Jurkat, Clone E6-1 (cell line): ENCODE results near the gene EBP. TPM values are rescaled to one million over a fixed set of nuclear protein-coding genes. Genes with fewer than 3 reads are reported as not detected.

Source experiments
- DNase-seq: peaks from one replicate; pipeline ENCODE4 v3.0.0-alpha.2; 2011; ENCODE audit warnings: low read depth, low spot score
- H3K4me3 ChIP-seq: 2 replicates; pipeline ENCODE4 v1.5.1; 2011; ENCODE audit warnings: mild to moderate bottlenecking, low read length, control low read depth, moderate library complexity
- polyA plus RNA-seq: library from polyadenylated mRNA; unstranded; fragments of >200 nt; gene quantifications from one replicate; pipeline ENCODE4 v1.2.1, GENCODE V29; 2012; ENCODE audit warnings: missing spikeins; ENCODE audit not compliant: insufficient read length, insufficient read depth

Gene EBP
- polyA plus RNA-seq, result 200 TPM

DNA sequence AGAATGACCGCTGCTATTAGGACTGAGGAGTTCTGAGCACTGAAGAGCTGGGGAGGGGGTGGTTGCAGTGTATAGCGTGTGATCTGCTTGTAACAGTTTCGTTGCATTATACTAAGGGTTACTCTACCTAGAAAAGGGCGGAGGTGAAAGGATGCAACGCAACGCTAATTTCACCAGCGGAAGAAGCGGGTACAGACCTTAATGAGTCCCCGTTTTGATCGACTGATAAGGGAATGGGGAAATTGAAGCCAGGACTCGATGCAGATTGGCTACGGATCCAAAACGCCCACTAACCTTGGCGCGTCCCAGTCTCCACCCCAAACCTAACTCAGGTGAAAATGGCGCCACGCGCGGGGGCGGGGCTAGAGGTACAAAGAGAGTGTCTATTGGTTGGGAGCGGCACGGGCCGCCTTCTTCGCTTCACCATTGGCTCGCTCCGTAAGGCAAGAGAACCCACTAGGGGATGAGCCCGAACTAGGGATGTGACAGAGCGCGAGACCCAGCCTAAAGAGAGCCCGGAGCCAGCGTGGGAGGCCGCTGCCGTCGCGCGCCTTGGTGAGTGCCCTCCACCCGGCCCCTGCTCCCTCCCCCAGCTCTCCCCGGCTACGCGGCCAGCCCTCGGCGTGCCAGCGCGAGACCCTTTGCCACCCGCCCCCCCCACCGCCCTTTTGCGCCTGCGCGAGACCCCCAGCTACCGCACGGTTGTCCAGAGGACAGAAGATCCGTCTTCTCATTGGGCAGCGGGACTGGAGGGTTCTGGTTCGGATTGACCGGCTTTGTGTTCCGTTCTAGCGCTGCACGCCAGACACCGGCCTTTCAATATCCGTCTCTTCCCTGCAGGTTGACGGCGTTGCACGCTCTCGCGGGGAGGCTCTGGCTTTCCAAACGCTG is at the start of gene EBP:
EBP (plus strand) TSS at position 456 of the 891 bp plus-strand sequence. CDS start 1,964 bp downstream, outside the sequence.
- H3K4me3 ChIP-seq, result peak within 1 kb of the TSS; percentile 88
- peak; percentile 94 for DNase-seq

DNA sequence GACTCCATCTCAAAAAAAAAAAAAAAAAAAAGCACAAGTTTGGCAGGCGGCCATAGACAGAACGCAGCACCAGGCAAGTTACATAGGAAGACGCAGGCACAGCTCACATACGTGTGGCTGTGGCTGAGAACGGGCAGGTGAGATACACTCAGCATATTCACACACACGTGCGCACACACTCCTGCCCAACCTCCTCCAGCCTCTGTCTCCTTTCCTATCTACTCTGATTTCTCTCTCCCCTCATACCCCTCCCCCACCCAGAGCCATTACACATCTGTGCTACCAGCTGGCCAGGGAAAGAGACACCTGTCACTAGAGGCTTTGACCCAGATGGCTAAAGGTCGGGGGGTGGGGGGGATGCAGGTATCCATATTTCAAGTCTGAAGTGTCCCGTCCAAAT is 49.4 kb upstream of the EBP start:
- DNase-seq, result no peak
- H3K4me3 ChIP-seq, result no peak overlapping the region

DNA sequence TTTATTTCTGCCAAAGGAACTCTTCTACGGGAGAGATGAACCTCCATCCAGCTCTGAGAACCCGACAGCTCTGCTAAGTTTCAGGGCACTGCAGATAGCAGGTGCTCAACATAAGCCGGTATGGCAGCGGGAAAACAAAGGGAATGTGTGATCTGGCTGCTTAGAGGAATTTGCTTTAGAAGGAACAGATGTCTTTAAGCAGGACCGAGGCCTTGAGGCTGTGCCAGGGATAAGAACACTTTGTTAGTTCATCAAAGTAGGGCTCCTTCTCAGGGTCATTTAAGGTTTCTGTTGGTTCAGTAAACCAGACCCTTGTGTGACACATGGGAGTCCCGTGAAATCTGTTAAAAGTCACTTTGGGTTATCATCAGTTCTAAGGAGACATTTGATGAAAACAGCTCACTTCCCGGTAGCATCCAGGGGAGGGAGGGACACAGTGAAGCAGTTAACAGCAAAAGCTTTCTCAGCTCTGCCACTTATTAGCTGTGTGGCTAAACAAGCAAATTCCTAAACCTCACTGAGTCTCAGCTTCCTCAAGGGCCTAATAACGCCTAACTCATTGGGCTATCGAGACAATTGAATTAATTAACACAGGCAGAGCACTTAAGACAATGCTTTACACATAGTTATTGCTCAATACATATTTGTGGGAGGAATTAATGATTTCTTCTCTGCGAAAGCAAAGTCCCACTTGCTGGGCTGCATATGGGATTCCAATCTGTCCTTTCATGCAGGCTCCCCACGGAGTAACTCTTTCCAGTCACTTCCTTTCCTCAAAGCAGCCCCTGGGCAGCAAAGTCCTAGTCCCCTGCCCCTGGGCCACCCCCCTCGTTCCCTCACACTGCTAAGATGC is 48.5 kb upstream of the EBP start:
- DNase-seq, result no peak

DNA sequence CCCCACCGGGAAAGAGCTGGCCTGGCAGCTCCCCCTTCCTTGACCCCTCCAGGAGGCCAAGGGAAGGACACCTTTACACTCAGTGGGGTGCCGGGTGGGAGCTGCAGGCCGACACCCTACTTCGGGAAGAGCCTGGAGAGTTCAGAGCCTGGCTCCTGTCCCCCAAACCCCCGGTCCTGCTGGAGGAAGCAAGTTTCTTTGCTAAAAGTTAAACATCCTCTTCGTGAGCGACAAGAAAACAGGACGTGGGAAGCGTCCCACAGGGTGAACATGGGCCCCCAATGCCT is 48.0 kb upstream of the EBP start:
- DNase-seq, result no peak
- no peak overlapping the region for H3K4me3 ChIP-seq

More for the DNA sequence above, 48.5 kb upstream of the EBP start:
- H3K4me3 ChIP-seq, result no peak overlapping the region

DNA sequence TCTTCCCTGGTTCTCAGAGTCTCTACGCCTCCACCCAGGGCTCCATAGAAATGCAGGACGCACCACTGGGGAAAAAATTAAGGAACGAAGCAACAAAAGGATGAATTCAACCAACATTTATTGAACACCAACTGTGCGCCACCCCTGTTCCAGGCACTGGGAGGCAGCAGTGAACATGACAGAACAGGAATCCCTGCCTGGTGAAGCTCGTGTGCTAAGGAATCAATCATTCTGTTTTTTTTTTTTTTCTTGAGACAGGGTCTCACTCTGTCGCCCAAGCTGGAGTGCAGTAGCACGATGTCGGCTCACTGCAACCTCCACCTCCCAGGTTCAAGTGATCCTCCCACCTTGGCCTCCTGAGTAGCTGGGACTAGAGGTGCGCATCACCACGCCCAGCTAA is 47.5 kb upstream of the EBP start:
- no peak overlapping the region for H3K4me3 ChIP-seq
- DNase-seq, result no peak

DNA sequence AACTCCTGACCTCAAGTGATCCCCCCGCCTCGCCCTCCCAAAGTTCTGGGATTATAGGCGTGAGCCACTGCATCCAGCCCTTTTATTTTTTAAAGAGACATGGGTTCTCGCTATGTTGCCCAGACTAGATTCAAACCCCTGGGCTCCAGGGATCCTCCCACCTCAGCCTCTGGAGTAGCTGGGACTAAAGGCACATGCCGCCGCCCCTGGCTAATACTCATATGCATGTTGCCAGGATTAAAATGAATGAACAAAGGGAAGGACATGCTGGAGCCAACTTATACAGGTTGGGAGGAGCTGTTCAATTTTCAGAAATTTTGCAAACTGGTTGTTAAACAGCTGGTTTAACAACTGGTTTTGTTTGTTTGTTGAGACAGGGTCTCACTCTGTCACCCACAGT is 47.0 kb upstream of the EBP start:
- H3K4me3 ChIP-seq, result peak overlapping the region; percentile 78
- DNase-seq, result no peak

DNA sequence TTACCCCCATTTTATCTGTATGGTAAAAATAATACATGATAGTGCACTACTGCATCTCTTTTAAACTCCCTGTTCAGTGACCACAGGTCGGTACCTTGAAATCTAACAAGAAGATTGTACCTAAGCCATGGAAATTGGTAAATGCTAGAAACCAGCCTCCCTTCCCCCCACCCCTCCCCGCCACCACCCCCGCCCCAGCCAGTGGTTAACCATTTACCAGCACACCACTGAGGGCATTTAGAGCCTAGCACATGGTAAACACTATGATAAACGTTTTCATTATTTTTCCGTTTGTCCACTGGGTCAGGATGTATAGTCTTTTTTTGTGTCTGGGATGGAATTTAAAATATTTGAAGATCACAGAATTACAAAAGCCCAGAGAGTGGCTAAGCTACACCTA is 46.3 kb upstream of the EBP start:
- DNase-seq, result no peak
- H3K4me3 ChIP-seq, result peak overlapping the region; percentile 78

DNA sequence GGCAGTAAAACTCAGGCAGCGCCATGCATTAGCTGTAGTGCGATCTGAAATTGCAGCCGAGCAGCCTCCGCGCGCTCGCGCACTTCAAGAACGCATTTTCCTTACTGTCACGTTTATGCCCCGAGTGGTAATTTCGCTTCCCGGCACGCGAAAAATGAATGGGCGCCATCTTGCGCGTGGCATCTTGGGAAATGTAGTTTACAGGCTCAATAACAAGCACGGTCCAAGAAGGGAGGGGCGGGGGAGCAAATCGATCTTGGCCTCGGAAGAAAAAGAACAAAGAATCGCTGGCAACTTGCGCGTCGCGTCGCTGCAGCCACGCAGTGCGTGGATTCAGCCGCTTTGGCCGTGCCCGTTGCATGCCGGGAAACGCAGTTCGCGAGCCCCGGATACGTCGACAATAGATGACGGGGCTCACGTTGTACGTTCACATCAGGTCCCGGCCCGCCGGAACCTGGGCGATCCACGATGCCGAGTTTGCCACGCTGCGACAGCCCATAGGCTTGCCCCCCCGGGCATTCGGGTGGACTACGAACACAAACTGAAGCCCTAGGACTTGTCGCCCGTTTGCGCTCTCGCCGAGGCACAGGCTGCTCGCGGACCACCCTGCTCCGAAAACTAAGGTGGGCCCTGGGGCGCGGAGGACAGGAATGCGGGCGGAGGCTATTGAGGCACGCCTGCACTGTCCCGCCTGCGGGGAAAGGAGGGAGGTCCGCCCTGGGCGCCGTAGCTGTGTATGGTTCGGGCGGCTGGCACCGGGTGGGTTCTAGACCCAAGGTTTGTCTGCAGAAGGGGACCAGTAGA is 45.6 kb upstream of the EBP start, which contains the start of gene FTSJ1:
FTSJ1 (plus strand) TSS at position 426 of the 804 bp plus-strand sequence. CDS start 1,849 bp downstream, outside the sequence.
- peak; percentile 91 for DNase-seq
- H3K4me3 ChIP-seq, result peak within 1 kb of the TSS; percentile 78

DNA sequence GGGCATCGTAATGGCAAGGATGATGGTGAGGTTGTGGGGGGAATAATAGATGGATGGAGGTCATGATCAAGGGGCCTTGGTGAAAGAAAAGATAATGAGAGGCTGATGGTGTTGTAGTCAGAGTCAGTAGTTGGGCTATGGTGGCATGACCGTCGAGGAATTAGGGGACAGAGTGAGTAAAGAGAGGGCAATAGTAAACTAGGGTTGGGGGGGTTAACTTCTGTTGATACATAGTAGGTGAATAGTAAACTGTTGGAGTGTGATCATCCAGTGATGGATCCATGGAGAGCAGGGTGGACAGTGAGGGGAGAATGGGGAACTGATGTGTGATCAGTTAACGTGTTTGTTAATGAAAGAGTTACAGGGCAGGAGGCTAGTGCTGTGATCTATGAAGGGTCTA is 44.7 kb upstream of the EBP start:
- DNase-seq, result no peak
- H3K4me3 ChIP-seq, result peak overlapping the region; percentile 78

DNA sequence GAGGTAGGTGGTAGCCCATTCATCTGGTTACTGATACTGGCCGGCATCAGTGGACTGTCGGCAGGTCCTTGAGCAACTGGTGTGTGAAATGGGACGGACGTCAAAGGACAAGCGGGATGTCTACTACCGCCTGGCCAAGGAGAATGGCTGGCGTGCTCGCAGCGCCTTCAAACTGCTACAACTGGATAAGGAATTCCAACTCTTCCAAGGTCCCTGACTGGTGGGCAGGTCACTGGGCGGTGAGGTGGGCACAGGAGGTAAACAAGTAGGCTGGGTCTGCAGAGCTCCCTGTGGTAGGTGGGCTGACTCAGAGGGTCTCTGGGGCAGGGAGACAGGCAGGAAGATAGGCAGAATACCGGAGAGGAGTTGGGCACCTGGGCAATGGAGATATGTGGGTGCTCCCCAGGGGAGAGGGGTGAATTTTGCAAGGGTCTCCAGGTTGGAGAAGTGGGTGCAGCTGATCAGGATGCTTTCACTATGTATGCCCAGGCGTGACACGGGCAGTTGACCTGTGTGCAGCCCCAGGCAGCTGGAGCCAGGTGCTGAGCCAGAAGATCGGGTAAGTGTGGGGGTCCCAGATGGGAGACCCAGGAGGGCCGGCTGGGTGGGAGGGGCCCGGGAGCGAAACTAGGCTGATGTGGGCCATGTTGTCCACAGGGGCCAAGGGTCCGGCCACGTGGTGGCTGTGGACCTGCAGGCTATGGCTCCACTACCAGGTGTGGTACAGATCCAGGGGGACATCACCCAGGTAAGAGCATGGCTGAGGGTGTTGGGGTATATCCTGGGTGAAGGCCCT is 43.5 kb upstream of the EBP start:
- no peak for DNase-seq
- no peak overlapping the region for H3K4me3 ChIP-seq

DNA sequence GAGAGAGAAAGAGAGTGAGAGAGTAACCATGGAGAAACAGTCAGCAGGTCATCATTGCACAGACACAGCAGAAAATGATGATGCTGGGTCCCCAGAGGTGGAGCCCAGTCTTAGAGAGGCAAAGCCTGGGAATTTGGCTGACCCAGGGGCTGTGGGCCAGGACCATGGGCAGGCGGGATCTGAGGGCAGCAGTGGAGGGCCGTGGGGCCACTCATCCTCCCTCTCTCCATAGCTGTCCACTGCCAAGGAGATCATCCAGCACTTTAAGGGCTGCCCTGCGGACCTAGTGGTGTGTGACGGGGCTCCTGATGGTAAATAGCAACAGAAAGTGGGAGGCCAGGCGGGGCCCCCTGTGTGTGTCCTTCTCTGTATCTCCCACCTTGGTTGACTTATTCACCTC is 42.8 kb upstream of the EBP start:
- no peak overlapping the region for H3K4me3 ChIP-seq
- DNase-seq, result no peak

DNA sequence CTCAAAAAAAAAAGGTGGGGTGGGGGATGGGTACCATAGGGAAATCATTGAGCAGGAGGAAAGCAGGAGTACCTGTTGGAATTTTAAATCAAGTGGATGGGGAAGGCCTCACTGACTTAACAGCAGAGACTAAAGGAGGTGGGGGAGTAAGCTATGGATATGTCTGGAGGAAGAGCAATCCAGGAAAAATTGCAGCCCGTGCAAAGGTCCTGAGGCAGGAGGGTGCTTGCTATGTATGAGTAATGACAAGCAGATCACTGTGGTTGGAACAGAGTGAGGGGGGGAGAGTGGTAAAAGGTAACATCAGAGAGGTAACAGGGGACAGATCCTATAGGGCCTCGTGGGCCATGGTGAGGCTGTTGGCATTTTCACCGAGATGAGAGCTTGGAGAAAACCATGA is 41.5 kb upstream of the EBP start:
- H3K4me3 ChIP-seq, result no peak overlapping the region
- DNase-seq, result no peak

DNA sequence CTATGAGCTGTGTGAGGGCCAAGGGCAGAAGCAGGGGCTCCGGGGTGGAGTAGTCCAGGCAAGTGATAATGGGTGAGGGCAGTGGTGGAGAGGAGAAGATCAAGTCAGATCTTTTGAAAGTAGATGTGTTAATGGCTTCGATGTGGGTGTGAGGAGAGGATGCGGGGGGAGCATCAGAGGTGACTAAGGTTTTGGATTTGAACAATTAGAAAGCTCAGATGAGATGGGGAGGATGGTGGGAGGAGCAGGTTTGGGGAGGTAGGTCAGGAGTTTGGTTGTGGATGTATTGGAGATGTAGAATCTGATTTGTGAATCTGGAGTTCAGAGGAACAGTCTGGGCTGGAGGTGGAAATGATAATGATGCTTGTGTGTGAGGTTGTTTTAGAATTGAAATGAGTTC is 41.0 kb upstream of the EBP start:
- DNase-seq, result no peak
- no peak overlapping the region for H3K4me3 ChIP-seq

DNA sequence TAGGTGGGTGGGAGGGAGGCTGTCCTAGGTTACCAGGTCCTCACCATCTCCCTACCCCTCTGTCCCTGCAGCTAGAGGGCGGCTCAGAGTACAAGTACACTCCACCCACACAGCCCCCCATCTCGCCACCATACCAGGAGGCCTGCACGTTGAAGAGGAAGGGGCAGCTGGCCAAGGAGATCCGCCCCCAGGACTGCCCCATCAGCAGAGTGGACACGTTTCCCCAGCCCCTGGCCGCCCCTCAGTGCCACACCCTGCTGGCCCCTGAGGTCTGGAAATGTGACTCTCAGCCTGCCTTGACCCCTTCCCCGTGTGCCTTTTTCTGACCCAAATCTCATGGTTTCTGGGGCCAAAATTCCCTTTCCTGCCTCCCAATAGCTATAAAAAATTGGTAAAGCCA is 39.1 kb upstream of the EBP start:
- no peak for DNase-seq
- H3K4me3 ChIP-seq, result no peak overlapping the region

DNA sequence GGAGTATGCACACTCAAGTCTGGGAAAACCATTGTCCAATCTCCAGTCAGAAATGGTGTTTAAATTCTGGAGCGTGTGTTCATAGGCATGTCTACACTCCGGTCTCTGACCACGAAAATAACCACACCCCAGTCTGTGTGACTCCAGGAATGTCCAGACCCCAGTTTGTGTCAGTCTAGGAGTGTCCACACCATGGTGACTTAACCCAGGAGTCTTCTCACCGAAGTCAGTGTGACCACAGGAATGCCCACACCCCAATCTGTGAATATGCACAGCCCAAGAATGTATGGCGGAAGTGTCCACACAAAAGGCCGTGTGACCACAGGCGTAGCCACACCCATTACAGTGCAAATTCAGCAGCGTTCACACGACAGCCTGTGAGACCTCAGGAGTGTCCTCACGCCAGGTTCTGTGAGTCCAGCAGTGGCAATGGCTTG is 34.2 kb upstream of the EBP start:
- H3K4me3 ChIP-seq, result no peak overlapping the region
- DNase-seq, result no peak

DNA sequence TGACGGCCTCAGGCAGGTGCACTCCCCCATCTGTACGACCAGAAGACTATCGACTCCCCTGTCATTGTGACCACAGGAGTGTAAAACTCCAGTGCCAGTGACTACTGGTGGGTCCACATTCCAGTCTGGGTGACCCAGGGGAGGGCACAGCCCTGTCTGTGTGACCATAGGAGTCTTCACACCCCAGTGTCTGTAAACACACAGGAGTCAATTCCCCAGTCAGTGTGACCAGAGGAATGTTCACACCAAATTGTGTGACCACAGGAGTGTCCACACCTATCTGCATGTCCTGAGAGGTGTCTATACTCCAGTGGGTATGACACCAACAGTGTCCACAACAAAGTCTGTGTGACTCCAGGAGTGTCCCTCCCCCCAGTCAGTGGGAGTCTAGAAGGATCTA is 33.6 kb upstream of the EBP start:
- DNase-seq, result no peak
- H3K4me3 ChIP-seq, result no peak overlapping the region

DNA sequence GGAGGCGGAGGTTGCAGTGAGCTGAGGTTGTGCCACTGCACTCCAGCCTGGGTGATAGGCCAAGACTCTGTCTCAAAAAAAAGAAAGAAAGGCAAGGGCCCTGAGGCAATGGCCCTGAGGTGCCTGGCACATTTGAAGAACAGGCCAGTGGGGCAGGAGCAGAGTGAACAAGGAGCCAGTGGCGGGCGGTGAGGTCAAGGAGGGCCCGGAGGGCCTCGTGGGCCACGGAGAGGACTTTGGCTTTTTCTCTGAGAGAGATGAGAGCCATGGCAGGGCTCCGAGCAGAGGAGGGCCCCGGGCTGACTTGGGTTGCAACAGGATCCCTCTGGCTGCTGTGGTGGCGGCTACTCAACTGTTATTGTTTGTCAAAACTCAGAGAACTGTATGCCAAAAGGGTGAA is 32.3 kb upstream of the EBP start:
- no peak for DNase-seq
- H3K4me3 ChIP-seq, result no peak overlapping the region

DNA sequence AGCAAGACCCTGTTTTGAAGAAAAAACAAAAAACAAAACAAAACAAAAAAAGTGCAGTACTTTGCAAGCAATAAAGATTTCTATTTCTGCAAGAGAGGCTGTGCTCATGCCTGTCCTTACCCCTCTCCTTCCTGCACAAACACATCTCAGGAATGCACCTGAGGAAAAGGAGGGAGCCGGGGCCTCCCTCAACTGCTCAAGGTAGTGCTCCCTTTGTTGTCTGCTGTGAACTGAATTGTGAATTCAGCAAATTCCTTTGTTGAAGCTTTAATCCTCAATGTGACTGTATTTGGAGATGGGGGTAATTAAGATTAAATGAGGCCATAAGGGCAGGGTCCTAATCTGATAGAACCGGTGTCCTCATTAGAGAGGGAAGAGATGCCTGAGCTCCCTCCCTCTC is 31.7 kb upstream of the EBP start:
- DNase-seq, result no peak

DNA sequence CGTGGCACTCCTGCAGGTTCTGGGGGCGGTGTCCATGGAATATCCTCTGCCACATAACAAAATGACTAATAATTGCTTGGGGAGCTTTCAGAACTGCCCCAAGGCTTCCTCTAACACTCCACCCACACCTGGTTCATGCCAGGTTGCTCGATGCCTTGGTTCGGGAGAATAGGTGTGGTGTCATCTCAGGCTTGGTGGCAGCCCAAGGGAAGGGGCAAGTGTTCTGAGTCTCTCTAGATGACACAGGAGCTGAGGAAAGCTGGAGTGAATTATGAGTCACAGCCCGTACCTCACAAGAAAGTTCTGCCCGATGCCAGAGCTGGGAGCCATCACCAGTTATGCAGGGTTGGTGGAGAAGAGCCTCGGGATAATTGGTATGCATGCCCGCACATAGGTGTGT is 30.9 kb upstream of the EBP start:
- DNase-seq, result no peak
- H3K4me3 ChIP-seq, result no peak overlapping the region

More for the DNA sequence above, 31.7 kb upstream of the EBP start:
- no peak overlapping the region for H3K4me3 ChIP-seq
